ENCODE measurements around the gene FATE1. TPM values are rescaled to one million over a fixed set of nuclear protein-coding genes. Genes with fewer than 3 reads are reported as not detected.

Gene FATE1
- not detected in 2 replicates for total RNA-seq

GRCh38 chrX:151715752-151716151 is at the start of gene FATE1:
Gene FATE1, plus strand, starts transcription at chrX:151716035. Its CDS starts 85 bp downstream, at chrX:151716120.

GRCh38 chrX:151694661-151695582 is 20.9 kb upstream of the FATE1 start, which contains the start of gene PRRG3:
Gene PRRG3, plus strand, starts transcription at chrX:151695458. Its CDS starts 3,357 bp downstream, at chrX:151698815.

GRCh38 chrX:151734446-151734845 is 18.6 kb downstream of the FATE1 start, which contains the start of gene CNGA2:
Gene CNGA2, plus strand, starts transcription at chrX:151734746. Its CDS starts 3,738 bp downstream, at chrX:151738484.

Other genes starting within 250 kb of the FATE1 start
- not detected in 2 replicates for gene PASD1, start 152.4 kb upstream of the FATE1 start, total RNA-seq
- gene PRRG3, start 20.6 kb upstream of the FATE1 start, total RNA-seq, result not detected in 2 replicates
- gene CNGA2, start 18.7 kb downstream of the FATE1 start, total RNA-seq, result not detected in 2 replicates
- not detected in 2 replicates for gene MAGEA4, start 196.9 kb downstream of the FATE1 start, total RNA-seq

All from nasal cavity respiratory epithelium epithelial cell of viscerocranial mucosa (primary cell).